Measurements from ENCODE around the gene MS4A4A.

MS4A4A gene

DNA sequence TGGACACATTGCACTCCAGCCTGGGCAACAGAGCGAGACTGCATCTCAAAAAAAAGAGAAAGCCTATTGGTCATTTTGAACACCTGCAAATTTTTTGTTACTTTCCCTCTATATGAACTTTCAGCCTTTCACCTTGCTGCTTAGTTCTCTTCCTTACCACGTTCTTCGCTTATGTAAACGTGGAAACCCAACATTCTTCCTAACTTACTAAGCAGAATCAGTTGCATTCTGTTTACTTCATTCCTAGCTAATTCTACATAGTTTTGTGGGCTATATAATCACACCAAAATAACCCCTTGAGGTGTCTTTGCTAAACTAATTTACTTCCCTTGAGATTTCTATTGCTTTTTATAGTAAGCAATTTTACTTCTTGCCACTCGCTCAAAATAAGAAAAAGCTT, 23.2 kb downstream of the MS4A4A start:
- DNase-seq, result no peak

DNA sequence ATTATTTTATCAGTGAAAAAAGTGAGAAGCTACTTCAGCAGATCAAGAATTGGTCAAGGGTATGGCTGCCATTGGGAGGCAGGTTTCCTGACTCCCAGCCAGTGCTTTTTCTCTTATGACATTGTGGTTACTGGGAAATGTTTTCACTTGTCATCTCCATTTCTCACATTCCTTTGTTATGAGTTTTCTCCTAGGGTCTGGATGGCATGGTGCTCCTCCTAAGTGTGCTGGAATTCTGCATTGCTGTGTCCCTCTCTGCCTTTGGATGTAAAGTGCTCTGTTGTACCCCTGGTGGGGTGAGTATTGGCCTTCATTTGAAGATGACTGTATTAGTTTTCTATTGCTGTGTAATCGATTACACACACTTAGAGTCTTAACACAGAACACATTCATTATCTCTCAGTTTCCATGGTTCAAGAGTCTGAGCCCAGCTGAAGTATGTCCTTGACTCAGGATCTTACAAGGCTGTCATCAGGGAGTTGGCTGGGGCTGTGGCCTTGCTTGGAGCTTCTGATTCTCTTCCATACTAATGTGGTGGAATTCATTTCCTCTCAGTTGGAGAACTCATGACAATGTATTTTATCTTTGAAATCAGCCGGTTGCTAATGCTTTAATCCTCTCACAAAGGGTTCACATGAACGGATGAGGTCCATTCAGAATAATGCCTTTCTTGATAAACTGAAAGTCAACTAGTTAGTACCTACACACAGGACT, 25.6 kb downstream of the MS4A4A start:
- DNase-seq, result no peak

DNA sequence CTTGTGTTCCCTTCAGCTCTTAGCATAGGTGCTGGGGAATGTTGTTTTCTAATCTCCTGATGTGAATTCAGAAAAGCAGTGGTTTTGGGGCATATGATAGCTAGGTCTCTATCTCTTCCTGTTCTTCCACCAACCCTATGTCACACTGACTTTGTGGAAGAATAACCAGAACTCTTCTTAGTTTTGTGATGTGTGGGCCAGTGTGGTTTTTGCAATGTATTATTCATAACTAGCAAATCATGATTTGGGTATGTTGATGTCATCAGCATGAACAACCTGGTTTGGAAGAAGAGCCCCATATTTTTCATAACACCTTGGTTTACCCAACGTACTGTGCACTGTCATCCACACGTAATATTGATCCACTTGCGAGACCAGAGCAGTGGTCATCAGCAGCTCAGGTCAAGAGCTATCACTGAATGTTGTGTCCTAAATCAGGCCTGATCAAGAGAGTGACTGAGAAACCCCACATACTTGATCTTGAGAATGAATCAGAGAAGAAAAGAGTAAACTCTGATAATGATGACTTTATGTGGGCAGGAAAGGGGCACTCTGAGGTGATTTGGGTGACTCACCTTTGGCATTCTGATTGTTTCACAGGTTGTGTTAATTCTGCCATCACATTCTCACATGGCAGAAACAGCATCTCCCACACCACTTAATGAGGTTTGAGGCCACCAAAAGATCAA, 27.2 kb downstream of the MS4A4A start:
- no peak for DNase-seq

DNA sequence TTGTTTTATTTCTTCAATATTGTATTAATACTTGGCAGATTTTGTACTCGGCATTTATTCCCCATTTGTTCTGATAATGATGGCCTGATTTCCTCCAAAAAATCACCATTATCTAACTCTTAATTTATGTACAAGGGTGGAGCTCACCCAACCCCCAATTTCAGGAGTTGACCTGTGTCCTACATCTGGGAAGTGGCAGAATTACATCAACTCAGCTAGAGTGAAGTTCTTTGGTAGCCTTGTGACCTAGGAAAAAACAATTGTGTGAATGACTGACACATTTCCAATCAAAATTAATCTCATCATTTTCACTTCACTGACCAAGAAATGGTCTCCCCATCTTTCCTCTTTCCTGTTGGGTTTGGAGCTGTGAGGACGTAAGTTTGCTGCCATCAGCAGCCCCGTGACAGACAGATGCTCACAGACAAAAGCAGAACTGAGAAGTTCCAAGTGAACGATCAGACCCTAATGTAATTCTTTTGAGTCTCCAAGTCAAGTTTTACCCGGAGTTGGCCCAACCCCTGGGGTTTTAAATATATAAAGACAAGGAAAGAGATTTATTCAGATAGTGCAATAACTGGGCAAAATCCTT, 30.0 kb downstream of the MS4A4A start:
- no peak for DNase-seq

DNA sequence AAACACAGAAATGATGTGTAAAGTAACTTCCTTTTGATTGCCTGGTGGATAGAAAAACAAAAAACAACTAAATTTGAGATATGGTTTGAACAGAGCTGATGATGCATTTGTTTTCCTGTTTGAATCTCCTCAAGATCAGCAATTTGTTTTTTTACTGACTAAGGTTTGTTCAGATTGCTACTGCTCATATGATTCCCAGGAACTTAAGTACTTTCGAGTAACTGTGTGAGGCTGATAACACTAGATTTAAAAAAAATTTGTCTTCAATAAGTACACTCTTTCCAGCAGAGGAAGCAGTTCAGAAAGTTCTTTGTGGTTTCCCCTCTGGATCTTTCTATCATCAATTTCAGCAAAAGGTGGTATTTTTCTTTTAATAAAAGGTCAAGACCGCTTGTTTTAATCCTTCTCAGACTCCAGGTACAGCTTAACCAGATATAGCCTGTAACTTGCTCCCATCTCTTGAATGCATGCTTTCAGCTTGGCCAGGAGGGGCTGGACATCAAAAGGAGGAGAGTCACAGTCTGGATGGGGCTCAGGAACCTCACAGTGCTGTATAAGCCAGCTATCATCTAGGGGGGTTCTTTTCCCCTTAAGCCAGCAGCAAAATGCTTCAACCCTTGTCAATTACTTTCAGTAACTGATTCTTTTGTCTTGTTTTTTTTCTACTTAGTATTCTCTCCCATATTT, 34.3 kb downstream of the MS4A4A start:
- no peak for DNase-seq

DNA sequence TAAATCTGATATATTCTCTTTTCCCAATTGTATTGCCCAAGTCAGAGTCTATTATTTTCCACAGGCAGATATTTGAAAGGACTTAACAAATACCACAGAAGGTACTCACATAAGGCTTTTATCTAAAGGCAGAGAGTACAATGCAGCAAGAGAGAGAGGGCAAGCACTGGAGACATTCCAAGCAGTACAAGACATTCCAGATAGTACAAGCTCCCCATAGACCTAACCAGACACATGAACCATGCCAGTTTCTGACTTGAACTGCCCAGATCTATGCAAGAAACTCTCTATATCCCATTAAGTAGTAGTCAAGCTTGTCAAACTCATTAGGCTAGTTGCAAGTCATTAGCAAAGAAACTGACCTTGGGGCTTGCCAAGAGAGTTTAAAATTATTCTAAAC, 35.4 kb downstream of the MS4A4A start:
- DNase-seq, result no peak

DNA sequence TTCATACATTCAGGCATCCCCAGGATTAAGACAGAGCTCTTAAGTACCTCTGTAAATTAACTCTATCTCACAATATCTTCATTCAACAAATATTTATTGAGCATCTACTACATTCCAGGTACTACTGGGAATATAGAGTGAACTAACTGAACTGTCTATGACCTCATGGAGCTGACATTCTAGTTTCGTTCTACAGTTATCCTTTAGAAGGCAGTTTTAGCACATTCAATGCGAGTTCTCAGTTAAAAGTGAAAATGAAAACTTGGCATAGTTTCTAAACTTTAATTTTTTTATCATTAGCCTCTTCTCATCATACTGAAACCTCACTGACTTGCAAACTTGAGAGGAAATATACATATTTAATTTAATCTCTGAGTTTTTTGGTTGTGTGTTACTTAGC, 35.9 kb downstream of the MS4A4A start:
- DNase-seq, result no peak

DNA sequence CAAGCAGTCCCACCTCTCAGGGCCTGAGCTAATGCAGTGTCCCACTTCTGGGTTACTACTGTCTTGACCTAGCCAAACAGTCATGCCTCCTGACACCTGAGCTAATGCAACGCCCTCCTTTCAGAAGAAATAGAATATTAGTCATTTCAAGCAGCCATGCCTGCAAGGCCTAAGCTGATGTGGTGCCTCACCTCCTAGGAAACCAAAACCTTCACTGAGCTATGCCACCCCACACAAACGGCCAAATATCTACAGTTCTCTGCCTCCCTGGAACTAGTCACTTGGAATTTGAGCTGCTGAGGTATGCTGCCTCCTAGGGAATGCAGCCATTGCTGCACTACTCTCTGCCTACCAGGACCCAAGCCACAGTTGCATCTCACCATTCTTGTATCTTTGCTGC, 38.3 kb downstream of the MS4A4A start:
- DNase-seq, result no peak

DNA sequence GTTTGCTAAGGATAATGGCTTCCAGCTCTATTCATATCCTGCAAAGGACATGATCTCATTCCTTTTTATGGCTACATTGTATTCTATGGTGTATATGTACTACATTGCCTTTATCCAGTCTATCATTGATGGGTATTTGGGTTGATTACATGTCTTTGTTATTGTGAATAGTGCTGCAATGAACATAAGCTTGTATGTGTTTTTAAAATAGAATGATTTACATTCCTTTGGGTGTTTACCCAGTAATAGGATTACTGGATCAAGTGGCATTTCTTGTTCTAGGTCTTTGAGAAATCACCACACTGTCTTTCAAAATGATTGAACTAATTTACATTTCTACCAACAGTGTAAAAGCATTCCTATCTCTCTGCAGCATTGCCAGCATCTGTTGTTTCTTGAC, 40.6 kb downstream of the MS4A4A start:
- DNase-seq, result no peak

DNA sequence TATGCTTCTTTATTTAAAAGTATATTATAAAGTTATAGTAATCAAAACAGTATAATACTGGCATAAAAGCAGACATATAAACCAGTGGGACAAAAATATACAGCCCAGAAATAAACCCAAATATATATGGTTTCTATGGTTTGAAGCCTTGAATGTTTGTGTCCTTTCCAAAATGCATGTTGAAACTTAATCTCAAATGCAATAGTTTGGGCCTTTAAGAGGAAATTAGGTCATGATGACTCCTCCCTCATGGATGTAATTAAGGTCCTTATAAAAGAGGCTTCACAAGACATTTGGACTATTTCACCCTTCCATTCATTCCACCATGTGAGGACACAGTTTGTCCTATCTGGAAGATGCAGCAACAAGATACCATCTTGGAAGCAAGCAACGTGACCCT, 46.5 kb downstream of the MS4A4A start, which contains the start of gene MS4A6E:
MS4A6E (plus strand) TSS at position 301 of the 400 bp plus-strand sequence. CDS start 7,641 bp downstream, outside the sequence.
- no peak for DNase-seq

DNA sequence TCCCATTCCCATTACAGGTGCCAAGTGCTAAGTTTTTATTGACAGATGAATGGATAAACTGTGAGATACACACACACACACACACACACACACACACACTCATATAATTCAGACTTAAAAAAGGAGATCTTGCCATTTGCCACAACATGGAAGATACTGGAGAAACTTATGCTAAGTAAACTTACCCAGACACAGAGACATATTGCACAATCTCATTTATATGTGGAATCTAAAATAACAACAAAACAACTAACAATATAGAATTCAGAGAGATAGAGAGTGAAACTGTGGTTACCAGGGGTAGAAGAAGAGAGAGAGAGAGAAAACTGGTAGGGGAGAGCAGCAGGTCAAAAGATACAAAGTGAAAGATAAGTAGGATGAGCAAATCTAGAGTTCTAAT, 48.0 kb downstream of the MS4A4A start:
- no peak for DNase-seq

DNA sequence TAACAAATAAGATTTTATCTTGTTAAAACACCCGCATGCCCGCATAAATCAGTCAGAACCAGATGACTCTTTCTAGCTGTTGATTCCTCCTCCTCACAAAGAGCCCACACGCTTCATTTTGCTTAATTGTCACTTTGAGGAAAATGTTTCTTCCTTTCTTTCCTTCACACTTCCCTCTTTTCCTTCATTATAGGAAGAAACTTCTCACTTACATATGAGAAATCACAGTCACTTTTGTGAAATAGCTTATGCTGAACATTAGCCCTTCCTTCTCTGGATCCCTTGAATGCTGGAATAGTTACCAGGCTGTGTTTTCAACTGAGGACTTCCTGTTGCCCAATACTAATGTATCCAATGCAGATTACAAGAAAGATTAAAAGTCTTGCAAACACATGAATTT, 52.4 kb downstream of the MS4A4A start:
- DNase-seq, result no peak

DNA sequence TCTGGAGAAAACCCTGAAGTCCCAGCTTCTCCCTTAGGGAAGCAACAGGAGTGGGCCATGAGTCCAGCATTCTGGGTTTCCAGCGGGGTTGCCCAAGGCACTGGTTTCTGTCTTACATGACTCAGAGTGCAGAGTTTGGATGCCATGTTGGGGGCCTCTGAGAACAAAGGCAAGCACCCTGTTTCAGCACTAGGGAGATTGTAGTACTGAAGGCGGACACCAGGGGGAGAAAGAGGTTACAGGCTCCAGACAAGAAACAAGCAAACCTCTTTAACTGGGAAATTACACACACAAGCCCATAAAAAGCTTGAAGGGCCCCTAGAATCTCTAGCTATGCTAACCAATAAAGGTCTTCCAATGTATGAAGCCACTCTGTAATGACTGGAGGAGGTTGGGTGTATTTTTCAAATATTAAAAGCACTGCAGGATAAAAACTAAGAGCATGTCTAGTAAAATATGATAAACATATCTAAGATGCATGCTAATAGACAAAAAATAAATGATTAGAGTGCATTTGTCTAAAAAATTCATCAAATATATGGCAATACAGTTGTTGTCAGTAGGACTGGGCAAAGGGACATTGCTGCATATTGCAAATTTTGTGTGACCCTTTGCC, 53.6 kb downstream of the MS4A4A start:
- peak; percentile 45 for DNase-seq

DNA sequence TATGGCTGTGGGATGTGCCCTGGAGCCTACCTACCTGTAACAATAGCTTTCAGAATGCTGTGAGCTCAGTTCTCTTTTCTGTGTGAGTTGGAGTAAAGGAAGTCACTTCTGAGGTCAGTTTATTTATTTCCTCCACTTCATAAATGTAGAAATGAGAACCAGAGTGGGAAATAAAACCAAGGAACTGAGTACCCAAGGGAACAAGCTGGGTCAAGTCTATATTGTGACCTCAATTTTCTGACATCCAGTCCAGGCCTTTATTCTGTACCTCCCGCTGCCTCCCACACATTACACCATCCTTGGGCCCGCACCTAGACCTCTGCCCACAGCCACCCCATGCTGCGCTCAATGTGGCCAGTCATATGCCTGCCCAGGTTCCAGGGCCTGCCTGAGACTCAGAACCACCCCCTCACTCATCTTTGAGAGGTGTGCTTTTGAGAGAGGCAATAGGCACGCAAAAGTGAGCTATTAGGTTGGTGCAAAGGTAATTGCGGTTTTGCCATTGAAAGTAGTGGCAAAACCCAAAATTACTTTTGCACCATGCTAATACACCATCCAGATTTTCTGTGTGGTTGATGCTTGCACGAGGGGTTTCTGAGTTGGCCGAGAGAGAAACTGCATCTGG, 56.4 kb downstream of the MS4A4A start:
- no peak for DNase-seq

DNA sequence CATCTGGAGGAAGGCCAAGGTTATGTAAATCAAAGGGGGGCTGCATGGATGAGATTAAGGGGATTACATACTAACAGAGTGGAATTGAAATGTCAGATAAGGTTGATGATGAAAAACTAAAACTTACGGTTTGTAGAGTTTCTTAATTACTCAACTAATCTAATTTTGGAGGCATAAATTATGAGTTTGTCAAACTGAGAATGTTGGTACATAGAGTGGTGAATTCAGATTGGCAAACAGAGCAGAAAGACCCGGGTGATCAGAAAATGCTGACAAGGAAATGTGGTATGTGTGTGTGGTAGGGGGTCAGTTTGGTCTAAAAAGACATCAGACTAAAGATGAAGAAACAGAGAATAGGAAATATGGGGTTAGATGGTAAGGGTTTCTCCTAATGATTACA, 57.6 kb downstream of the MS4A4A start:
- no peak for DNase-seq

DNA sequence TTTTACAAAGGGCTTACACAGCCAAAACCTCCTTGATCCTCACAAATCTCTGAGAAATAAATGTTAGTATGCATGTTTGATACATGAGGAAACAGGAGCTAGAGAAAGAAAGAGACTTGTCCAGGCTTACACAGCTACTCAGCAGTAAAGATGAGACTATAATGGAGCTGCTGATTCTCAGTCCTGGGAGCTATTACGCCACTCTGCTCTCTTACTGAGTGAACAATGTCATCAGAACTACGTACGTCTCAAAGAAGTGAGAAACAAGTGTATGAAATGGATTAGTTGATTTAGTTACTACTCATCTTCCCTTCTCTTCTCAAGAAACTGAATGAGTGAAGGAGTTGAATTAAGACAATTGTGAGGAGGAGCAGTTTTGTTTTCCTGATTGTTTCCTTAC, 58.9 kb downstream of the MS4A4A start:
- DNase-seq, result no peak

DNA sequence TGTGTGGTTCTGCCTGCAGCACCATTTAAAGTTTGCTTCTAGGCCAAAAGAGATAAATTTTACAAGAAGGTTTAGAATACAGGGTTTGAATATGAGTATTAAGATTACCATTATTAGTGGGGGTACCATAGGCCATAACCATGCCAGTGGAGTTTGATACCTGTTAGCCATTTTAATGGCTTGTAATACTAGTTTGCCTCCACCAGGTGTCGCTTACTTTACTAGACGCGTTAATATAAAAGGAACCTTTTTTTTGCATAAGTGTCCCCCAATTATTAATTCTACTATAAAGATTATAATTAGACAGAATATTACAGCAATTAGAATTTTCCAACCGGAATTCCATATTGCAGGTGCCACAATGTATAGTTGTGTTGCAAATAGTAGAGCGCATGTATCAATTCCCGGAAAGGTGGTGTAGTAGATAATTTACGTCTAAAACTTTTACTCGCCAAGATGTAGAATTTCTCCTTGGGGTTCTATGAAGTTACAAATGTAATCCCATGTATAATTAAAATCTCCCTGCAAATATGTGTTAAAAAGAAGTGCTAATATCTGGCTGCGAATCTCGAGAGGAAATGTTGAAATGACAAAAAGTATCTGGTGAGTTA, 62.7 kb downstream of the MS4A4A start:
- DNase-seq, result no peak

DNA sequence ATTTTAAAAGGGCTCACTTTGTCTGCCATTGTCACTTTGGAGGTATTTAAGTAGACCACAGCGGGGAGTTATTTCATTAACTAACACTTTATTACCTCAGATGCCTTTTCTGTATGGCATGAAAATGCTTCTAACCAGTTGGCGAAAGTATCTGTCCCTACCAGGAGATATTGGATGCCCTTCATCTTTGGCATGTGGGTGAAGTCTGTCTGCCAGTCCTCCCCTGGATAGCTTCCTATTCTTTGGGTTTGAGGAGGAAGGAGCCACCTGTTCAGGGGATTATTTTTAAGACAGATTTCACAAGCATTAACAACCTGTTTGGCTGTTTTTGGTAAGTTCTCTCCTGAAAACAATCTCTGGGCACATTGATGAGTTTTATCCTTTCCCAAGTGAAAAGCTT, 63.7 kb downstream of the MS4A4A start:
- no peak for DNase-seq

DNA sequence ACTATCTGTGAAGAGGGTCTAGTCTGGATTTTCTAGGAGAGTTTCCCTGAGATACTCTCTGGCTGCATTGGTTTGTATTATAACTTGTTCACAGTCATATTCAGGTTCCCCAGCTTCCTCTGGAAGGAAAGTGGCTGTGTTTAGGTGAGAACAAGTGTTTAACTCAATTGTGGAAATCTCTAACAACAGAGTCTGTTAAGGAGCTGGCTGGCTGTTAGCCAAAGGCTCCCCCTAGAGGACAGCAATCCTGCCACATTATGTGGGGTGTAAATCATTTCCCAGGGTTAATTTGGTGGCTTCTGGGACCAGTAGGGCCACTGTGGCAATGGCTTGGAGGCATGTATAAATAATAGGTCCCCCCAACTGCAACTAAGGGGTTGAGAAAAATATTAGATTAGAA, 65.0 kb downstream of the MS4A4A start:
- DNase-seq, result no peak

DNA sequence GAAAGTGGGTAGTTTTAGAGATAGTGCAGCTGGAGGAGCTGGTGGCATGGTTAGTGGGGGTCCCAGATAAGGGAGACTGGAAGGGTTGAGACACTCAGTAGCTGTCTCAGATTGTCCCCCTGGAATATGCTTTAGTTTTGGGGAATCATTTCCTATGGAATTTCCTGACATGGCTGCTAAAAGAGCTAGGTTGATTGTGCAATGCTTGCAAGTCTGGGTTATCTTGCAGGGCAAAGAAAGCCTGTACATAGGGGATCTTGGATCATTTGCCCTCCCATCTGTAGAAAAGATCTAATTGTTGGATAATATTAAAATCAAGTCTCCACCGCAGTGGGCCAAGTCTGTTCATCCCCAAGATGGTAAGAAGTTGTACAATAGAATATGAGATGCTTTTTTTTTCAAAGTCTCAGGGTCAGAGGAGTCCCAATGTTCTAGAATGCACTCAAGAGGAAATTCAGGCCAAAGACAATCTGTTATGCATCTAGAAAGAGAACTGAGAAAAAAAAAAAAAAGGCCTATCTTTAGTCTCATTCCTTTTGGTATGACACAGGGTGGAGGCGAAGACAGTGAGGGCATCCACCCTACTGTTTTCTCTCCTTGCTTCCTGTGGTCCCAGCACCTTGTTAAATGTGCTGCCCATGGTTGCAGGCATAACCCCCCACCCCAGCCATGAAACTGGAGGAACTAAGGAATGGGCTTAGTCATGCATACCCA, 66.8 kb downstream of the MS4A4A start:
- DNase-seq, result no peak

DNA sequence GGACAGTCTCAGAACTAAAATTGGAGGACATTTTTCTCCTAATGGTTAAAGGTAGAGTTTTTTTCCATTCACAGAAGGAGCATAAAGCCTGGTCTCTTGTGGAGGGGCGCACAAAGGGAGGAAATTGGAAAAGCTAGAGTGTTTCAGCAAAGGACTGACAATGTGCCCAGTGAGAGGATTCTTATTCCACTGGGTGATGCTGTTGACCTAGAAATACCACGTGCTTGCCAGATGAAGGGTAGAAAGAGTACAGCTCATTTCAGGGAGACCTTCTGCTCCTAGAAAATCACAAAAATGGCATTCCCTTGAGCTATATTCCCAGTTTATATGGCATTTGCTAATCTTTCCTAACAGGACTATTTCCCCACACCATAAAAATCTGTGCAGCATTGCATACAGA, 67.7 kb downstream of the MS4A4A start:
- no peak for DNase-seq

DNA sequence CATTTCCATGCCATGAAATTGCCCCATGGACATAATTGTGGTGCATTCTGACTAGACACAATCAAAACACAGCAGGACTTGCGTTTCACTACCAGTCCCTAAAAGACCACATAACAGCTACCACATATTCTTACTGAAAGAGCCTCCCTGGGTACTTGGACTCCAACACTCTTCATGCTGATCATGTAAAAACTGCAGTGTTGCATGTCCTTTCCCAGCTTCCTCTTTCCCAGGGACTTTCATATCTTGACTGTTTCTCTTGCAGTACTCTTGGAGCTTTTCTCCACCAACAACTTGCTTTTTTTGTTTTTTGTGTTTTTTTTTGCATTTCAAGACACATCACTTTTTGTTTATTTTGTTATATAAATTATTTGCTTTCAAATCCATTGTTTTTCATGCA, 69.5 kb downstream of the MS4A4A start:
- no peak for DNase-seq

Data from NCI-H2029 treated with DMSO at 0.1 percent for 48 hours (cell line).